Suppressor macrophage treated with lipopolysaccharide for 4 hours (primary cell): ENCODE data around the gene RAD51B.

Experiments
- DNase-seq: peaks from one replicate; pipeline ENCODE4 v3.0.0-alpha.2; 2020

Gene RAD51B

DNA sequence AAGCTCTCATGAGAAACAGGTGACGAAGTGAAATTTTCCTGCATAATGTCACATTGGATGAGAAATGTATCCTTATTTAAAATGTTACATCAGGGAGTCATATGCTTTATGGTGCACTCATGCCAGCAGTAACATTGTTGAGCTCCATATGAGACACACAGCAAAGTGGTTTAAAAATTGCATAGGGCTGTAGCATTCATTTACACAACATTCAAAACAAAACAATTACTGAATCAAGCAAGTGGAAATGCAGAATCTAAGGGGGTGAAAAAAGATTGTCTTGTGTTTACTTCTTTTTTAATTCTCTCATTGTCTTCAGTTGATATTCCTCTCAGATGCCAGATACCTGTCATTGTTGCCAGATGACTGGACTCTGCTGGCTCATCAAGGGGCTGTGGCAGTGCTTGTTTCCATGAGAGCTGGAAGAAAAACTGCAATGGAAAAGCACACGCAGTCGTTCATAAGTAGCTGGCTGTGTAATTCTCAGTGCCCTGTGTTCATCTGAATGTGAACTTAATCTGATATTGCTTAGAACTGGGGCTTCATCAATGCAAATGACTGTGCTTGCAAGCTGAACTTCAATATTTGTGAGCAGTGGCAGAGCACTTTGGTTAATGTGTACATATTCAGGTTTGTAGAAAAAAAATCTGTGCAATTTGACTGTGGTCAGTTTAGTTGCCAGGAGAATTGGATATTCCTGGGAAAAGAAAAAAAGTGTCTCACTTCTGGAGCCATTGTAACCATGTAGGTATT is 305.6 kb downstream of the RAD51B start:
- DNase-seq: peak; percentile 30

DNA sequence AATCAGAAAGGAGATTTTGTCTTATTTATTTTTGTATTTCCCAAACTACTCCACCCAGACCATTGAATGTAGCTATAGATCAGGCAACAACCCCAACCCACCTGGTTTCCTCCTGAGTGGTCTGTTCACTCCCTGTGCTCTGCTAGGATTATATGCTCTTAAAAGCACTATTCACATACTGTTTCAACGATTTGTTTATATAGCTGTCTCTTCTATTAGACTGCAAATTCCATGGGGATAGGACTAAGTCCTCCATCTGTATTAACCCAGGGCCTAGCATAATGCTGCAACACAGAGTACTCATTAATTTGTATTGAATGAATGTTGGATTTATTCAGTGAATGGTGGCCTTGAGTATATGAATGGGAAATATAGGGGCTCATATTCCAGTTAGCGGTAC is 307.6 kb downstream of the RAD51B start:
- DNase-seq: no peak

DNA sequence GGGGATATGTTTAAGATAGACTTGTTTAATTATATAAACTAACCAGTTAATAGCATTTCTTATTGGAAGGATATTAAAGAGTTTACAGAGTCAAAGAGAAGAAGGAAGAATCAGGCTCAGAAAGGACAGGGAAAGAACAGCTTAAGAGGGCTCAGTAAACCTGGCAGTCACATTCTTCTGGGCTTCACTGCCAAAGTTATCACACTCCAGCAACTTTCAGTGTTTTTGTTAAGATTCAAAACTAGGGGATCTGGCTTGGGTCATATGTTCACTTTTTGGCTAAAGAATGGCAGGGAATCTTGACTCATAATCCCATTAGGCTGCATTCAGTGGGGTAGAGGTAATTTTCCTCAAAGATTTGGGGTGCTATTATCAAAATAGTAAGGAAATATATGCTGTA is 312.3 kb downstream of the RAD51B start:
- no peak for DNase-seq

DNA sequence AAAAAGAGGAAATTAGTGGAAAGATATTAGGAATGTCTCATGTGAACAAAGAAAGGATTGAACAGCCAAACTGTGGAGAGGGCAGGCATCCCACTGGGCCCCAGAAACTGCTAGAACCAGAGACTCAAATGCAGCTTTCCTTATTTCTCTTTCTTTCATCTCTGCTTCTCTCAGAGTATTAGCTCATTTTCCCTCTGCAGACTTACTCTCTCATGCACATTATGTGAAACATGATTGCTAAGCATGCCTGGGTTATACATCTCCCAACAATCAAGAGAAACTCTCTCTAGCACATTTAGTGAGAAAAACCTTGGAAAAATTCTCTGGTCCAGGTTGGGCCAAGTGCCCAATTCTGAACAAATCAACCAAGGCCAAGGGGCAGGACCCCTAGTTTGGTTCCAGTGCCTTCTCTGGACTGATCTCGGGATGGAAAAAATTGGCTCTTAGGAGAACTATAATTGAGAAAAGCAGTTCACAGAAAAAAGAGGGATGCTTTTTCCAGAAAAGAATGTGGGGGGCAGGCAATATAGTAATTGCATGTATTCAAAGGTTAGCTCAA is 313.1 kb downstream of the RAD51B start:
- no peak for DNase-seq

DNA sequence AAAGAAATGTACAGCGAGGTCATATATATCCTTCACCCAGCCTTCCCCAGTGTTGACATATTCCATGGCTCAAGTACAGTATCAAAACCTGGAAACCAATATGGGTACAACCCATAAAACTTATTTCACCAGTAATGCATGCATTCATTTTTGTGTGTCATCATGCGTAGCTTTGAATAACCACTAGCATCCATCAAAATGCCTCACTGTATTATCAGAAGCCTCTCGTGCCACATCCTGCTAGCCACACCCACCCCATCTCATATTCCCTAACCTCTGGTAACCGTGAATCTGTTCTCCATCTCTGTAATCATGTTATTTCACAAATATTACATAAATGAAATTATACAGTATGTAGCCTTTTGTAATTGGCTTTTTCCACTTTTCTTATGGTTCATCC is 314.3 kb downstream of the RAD51B start:
- DNase-seq: no peak

DNA sequence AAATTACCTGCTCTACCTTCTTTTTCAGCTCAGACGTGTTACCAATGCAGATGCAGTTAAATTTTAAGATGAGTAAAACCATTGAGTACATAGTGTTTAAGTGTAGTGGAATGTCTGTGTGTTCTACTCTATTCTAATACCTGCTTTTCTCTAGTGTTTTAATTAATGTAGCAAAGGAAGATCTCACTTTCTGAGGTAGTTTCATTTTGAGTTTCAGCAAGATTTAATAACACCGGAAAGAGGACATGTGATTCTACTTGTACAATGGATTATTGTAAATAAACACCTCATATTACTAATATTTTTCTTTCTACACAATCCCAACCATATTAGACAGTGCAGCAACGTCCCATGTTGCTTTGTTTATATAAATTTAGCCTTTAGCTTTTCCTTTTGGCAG is 315.4 kb downstream of the RAD51B start:
- no peak for DNase-seq

DNA sequence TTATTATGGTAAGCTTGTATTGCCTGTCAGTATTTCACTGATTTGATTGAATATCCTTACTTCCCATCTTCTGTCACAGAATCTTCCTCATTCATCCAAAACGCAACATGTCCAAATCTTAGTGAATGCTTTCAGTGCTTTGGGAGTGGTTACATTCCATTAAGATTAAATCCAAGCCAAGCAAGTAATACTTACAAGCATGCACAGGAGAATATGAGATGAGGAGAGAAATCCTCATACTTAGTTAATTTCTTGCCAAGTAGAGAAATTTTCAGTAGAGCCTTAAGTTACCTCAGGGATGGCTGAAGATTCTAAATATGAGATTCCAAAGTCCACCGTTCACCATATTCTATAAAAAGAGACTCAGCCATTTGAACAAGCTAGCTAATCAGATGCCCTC is 316.0 kb downstream of the RAD51B start:
- DNase-seq: no peak

DNA sequence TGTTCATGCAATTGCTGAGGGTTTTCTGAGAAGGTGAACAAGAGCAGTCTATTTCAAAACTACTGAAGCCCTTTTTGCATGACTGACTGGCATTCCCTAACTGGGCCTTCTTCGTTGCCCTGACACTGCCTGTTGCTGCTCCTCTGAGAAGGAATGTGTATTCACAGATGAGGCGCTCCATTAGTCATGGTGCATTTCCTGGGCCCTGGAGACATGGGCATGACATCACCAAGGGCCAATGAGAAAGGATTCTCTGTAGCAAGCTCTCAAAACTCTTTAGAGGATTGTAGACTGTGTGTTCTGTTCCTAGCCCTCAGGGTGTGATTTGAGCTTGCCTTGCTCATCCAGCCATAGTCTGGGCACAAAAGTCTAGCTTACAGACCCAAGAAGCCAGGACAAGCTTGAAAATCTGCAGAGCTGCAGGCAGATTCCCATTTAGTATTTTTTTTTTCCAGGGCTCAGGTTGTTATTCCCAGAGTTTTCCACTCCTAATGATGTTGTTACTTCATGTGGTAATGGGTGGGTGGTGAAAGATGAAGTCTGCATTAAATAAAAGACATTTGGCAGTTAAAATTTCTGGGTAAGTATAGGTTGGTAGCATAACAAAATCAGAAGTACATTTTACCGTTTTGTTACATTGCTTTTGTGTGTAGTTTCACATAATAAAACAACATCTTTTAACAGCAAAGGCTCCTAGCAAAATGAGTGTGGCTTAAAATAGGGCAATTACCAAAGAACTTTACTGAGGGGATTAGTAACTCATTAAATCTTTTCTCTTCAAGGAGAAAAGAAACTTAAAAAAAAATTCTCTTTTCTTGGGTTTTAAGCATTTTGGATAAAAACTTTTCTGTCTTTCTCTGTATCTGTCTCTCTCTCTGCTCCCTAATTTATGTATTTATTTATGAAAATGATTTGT is 318.4 kb downstream of the RAD51B start:
- peak; percentile 87 for DNase-seq

DNA sequence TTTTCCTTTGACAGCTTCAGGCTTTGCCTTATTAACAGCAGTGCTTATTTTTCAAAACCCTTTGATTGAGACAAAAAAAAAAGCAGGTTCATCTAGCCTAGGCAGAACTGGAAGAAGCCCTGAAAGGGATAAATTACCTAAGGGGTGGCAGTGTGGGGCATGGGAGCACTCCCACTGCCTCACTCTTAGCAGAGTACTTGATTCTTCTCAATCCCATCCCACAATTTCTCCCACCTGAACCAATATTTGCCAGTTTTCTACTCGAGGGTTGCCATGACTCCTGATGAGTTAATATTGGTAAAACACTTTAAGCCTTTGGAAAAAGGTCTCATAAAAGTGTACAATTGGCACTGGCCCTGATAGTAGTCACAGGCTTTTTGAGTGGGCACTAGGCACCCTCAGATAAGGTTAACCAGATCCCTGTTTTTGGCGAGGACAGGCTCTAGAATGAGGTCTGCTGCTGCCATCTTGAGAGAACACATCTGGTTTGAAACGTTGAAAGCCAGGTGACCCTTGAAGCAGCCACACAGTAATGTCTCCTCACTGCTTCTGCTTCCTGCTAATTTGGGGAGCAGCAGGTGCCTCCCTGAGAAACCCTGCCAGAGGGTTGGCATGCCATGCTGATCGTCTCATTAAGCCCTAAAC is 320.0 kb downstream of the RAD51B start:
- DNase-seq: no peak

DNA sequence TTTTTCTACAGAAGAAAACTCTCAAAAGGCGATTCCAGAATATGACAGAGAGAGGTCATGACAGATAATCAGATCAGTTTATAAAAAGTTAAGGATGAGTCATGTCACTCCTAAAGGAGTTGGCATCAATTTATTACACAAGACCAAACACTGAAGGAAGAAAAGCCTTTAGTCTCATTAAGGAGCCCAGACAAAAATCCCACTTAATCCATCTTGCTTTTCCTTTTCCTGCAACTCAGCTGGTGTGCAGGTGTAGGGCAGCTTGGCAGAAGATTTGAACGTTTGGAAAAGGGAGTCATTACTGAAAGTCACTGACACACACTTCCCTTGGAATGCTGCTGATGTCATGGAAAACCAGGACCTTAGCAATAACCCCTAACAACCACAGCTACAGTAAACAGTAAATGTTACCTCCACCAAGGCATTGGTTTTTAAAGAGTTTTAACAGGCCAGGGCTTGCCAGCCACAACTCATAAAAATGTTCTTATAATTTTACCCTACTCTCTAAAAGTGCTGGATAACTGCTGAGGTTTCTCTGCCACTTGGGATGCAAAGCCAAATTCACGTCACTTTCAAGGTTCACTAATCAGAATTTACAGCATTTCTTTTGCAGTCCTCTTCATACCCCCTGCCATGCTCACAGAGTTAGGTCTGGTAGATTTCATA is 320.6 kb downstream of the RAD51B start:
- no peak for DNase-seq

DNA sequence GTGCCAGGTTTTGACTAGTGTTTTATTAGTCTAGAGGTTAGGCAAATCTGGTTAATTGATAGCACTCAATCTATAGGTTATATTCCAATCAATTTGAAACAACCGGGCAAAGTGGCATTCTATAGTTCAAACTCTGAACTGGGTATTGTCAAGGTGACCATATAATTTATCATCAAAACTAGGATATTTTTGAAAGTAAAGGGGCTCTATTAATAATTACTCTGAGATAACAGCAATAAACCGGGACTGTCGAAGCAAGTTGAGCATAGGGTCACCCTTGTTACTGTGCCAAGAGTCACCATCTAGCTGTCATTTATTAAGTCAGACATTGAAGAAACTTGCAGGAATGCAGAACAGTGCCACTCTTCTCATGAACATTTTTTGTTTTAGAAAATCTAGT is 321.2 kb downstream of the RAD51B start:
- DNase-seq: no peak

DNA sequence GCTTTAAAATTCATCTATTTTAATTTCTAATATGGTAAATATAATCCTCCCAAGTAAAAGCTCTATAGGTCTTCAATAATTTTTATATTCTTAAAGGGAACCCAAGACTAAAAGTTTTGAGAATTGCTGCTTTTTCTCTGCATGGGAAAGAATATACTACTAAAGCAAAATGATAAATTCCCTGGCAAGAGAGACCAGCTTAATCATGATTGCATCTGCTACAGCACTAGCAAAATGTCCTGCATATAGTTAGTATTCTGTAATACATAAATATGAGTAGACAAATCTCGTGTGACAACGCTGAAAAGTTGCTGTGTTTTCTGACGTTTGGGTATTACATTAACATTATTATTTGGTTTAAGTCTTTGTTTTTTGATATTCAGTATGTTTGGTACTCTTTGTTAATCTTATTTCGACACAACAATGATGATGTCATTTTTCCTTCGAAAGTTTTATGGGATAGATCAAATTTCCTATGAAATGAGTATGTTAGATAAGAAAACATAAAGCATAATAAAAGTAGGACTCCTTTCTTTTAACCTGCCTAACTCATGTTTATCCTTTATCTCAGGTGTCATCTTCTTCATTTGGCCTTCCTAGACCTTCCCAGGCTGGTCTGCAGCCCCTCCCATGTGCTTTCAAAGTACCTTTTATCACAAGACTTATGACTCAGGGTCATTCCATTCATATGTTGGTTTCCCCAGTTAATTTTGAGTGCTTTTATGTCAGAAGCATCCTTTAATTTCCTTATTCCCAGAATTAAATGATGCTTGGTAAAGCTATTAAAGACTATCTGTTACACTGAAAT is 321.9 kb downstream of the RAD51B start:
- DNase-seq: no peak

DNA sequence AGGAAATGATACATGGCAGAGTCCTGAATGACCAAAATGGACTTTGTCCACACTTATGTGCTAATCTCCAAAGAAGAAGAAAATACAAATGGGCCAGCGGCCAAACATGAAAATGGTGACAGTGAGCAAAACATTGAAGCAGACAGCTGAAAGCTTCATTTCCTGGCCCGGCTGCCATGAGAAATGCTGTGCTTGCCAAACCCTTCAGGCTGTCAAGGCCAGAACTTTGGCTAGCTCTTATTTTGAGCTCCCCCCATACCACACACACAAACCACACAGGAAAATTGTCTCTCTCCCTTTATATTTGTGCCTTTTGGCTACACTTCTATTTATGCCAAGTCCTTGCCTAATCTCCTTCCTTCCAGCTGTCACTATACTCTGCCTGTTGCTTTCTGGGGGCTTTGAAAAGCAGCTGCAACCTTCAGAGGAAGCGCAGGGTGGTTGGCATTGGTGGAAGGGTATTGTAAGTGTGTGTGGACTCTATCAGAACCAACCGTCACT is 323.8 kb downstream of the RAD51B start:
- DNase-seq: no peak

DNA sequence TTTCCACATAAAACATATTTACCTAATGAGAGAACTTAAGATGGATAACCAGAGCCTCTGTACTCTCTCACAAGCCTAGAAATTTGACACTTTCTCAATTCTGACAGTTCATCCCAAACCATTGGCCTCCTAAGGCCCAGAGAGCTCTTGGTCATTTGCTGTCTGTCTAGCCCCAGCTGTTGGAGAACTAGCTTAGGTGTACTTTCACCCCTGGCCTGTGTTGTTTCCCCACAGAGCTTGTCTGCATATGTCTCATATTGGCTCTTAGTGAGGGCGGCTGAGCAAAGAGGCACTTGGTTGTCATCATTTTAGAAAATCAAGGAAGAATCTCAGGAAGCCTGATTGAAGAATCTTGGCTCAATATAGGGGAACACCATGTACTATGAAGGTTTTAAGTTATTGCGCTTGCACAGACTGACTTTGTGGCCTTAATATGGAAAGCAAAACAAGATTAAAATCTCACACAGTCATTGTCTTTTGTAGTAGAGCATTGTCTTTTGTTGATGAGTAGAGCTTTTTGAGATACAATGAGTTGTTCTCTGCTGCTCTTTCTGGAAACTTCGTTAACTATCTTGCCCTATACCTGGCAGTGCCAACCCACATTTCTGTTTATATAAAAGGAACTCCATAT is 324.6 kb downstream of the RAD51B start:
- no peak for DNase-seq

DNA sequence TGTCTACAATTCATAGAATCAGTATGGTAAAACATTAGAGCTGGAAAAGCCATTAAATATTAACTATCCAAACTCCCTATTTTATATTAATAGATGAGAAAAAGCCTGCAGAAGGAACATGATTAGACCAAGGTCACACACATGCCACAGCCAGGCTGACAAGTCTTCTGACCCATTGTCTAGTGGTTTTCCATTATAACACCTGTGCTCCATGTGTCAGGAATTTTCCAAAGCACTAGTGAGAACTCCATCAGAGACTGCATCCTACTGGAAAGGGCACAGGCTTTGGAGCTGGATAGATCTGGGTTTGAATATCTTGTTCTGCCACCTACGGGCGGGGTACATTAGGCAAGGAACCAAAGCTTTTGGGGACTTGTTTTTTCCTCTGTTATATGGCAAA is 325.5 kb downstream of the RAD51B start:
- no peak for DNase-seq

DNA sequence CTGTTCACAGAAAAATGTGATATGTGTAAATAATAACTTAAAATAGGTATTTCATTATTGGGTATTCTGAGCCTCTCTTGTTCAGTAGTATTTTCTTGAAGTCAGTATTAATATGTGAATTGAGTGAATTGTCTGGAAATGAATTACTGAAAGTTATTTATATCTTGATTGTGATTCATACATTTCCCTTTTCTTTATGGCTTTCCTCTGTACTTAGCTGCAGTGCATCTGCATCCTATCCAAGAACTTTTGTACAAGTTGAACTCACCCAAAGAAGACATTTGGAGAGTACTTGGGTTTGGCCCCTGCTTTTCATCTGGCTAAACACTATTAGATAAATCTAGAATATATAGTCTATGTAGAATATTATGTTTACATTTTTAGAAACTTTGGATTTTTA is 326.0 kb downstream of the RAD51B start:
- no peak for DNase-seq

DNA sequence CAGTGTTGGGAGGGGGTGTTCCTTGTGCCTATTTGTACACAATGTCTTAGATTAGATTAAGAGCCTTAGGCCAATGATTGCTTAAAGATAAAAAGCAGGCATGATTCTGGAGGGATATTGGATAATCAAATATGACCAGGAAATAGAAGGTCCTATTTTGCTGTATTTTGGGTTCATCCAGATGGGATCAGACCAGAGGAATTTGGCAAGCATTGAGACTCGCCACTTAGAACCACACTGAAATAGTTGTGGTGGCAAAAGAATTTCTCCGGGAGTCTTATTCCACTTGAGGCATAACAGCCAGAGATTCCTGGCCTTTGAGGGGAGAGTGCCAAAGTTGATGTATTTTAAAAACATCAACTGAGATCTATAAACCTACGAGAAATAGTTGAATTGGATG is 327.2 kb downstream of the RAD51B start:
- no peak for DNase-seq

DNA sequence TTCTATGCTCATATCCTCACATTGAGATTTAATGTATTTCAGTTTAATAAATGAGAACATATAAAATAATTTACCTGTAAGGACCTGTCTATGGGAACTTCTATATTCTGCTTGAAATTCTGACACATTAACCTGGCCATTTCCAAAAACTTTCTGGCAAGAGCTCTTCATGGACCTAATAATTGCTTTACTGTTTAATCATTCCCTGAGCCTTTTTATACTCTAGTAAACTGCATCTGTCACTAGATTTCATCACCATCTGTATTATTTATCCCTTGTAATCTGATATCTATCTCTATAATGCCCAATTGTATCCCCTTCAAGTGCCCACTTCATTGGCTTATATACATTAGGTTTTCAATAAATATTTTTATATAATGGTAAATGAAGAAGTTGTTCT is 327.7 kb downstream of the RAD51B start:
- no peak for DNase-seq

DNA sequence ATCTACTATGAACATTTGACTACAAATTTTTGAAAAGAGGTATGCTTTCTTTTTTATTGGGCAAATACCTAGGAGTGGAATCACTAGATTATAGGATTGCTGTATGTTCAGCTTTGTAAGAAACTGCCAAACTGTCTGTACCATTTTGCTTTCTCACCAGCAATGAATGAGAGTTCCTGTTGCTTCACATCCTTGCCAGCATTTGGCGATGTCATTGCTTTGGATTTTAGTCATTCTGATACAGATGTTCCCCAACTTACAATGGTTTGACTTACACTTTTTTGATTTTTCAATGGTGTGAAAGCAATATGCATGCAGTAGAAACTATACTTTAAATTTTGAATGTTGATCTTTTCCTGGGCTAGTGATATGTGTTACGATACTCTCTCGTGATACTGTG is 328.7 kb downstream of the RAD51B start:
- DNase-seq: no peak

DNA sequence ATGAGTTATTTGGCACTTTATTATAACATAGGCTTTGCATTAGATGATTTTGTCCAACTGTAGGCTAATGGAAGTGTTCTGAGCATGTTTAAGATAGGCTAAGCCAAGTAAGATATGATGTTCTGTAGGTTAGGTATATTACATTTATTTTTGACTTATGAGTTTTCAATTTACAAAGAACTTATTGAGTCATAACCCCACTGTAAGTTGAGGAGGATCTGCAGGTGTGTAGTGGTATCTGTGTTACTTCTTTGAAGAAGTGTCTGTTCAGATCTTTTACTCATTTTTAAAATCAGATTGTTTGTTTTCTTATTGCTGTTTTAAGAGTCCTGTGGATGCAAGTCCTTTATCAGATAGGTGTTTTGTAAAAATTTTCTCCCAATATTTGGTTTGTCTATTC is 329.2 kb downstream of the RAD51B start:
- DNase-seq: no peak

DNA sequence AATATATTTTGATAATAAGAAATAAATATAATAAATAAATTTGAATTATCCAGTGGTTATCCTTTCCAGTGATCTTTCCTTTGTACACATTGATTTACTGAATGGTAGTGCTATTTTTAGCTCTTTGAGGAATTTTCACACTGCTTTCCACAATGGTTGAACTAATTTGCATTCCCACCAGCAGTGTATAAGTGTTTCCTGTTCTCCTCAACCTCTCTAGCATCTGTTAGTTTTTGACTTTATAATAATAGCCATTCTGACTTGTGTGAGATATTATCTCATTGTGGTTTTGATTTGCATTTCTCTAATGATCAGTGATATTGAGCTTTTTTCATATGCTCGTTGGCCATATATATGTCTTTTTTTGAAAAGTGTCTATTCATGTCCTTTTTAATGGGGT is 333.7 kb downstream of the RAD51B start:
- DNase-seq: no peak
